Suprapubic skin (tissue), 4 donors: ENCODE measurements around the gene PGAP1. TPM values are rescaled to one million over a fixed set of nuclear protein-coding genes. Genes with fewer than 3 reads are reported as not detected.

Source experiments
- DNase-seq, 2 donors: peaks; one replicate each; pipeline ENCODE4 v3.0.0-alpha.2; 2019; ENCODE audit warnings: low spot score in 2 of 2
- H3K27ac ChIP-seq: fragments of 200-600 bp; sonication (generic); one replicate; pipeline ENCODE4 v1.5.1; 2019
- H3K27me3 ChIP-seq: fragments of 200-600 bp; sonication (generic); one replicate; pipeline ENCODE4 v1.5.1; 2019
- H3K36me3 ChIP-seq: fragments of 200-600 bp; sonication (generic); one replicate; pipeline ENCODE4 v1.5.1; 2019
- H3K4me1 ChIP-seq: fragments of 200-600 bp; sonication (generic); one replicate; pipeline ENCODE4 v1.5.1; 2019
- H3K4me3 ChIP-seq: fragments of 200-600 bp; sonication (generic); one replicate; pipeline ENCODE4 v1.5.1; 2019; ENCODE audit warnings: mild to moderate bottlenecking
- H3K9me3 ChIP-seq: fragments of 200-600 bp; sonication (generic); one replicate; pipeline ENCODE4 v1.5.1; 2019
- EP300 ChIP-seq: sonication (generic); formaldehyde crosslinking; IDR thresholded peaks from one replicate; pipeline ENCODE4 v1.6.1; 2017; ENCODE audit warnings: antibody characterized with exemption
- POLR2A ChIP-seq, 2 donors: fragments of 450-650 bp; IDR thresholded peaks; one replicate each; pipeline ENCODE4 v1.6.1; 2017; ENCODE audit warnings: antibody characterized with exemption in 2 of 2, mild to moderate bottlenecking in 2 of 2, moderate library complexity in 2 of 2
- POLR2AphosphoS5 ChIP-seq, 3 donors: sonication (generic); formaldehyde crosslinking; IDR thresholded peaks; one replicate each; pipeline ENCODE4 v1.6.1; 2017; ENCODE audit warnings: antibody characterized with exemption in 3 of 3
- WGBS: methylation state at CpG from one replicate; pipeline ENCODE4 v1.1.5; 2018; 5-methylcytosine and 5-hydroxymethylcytosine counted together
- total RNA-seq, 4 donors: library from RNA; depleted of rRNA; stranded (reverse); fragments of >200 nt; gene quantifications; one replicate each; pipeline ENCODE4 v1.1.0, GENCODE V29; 2016
- TF ChIP-seq, protein P1 (sequence below), 2 donors: fragments of 200-600 bp in 1 of 2; fragments of 450-650 bp in 1 of 2; sonication (generic) in 1 of 2; IDR thresholded peaks; one replicate each; pipeline ENCODE4 v1.5.1; 2016 to 2019; ENCODE audit warnings: antibody characterized with exemption in 2 of 2, mild to moderate bottlenecking in 1 of 2, moderate library complexity in 1 of 2

The PGAP1 gene
- total RNA-seq, 4 donors from 2014 or later: 16.8 to 84.2 (median 32.2) TPM

DNA sequence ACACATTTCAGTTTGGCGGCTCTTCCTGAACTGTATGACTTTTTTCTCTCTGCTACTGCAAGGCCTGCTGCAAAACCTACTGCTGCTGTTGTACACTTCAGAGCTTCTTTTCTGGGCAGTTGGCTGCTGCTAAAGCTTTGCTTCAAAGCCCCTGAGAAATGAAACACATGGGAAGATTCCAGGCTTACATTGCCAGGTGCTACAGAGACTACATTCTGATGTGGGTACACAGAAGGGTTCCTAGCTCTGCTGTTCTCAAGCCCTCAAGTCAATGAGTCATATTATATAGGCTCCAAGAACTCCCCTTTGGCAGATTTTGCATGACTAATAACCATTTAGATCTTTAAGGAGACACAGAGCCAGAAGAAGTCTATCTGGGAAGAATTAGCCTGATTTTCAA, 12.9 kb upstream of the PGAP1 start:
- 33% methylated on average over 1 of the region's 1 CpG for WGBS
- no peak overlapping the region for H3K4me3 ChIP-seq
- no peak for DNase-seq

DNA sequence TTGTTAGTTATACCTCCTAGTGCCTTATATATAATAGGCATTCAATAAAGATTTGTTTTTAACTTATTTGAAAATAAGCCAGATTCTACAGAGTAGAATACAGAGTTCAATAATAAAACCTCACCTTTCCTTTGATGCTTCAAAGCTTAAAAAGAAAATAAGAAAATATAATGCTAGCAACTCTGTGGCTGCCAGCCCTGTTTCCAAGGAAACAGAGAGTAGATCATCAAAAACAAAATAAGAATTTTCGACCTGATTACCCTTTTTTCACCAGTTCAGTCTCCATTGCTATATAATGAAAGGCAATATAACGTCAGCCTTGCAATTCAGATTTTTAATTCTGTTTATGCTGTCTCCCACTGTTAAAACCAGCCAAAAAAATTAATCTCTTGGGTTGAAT, 8.9 kb upstream of the PGAP1 start:
- H3K27me3 ChIP-seq: no peaks in the 10 kb centered on the region
- no peak overlapping the region for H3K4me3 ChIP-seq
- H3K9me3 ChIP-seq: no peaks in the 10 kb centered on the region
- TF ChIP-seq POLR2A (IDR thresholded peaks at IDR 0.05) (no peak), EP300 (no peak), POLR2AphosphoS5 (IDR thresholded peaks at IDR 0.05) (no peak)
- TF ChIP-seq, protein P1, sequence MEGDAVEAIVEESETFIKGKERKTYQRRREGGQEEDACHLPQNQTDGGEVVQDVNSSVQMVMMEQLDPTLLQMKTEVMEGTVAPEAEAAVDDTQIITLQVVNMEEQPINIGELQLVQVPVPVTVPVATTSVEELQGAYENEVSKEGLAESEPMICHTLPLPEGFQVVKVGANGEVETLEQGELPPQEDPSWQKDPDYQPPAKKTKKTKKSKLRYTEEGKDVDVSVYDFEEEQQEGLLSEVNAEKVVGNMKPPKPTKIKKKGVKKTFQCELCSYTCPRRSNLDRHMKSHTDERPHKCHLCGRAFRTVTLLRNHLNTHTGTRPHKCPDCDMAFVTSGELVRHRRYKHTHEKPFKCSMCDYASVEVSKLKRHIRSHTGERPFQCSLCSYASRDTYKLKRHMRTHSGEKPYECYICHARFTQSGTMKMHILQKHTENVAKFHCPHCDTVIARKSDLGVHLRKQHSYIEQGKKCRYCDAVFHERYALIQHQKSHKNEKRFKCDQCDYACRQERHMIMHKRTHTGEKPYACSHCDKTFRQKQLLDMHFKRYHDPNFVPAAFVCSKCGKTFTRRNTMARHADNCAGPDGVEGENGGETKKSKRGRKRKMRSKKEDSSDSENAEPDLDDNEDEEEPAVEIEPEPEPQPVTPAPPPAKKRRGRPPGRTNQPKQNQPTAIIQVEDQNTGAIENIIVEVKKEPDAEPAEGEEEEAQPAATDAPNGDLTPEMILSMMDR (IDR thresholded peaks at IDR 0.05): no peak
- WGBS: 64% methylated on average over 2 of the region's 2 CpGs
- no peak for DNase-seq
- no peak overlapping the region for H3K27ac ChIP-seq
- H3K4me1 ChIP-seq: peaks cover 8% of the 10 kb centered on the region
- H3K36me3 ChIP-seq: no peaks in the 10 kb centered on the region

More for the DNA sequence above, 12.9 kb upstream of the PGAP1 start:
- H3K9me3 ChIP-seq: no peaks in the 10 kb centered on the region
- H3K4me1 ChIP-seq: no peaks in the 10 kb centered on the region
- no peaks in the 10 kb centered on the region for H3K27me3 ChIP-seq
- H3K27ac ChIP-seq: no peak overlapping the region
- no peaks in the 10 kb centered on the region for H3K36me3 ChIP-seq
- TF ChIP-seq, protein P1 (IDR thresholded peaks at IDR 0.05): no peak
- TF ChIP-seq POLR2A (IDR thresholded peaks at IDR 0.05): no peak
- TF ChIP-seq EP300: no peak
- no peak for TF ChIP-seq POLR2AphosphoS5 (IDR thresholded peaks at IDR 0.05)

DNA sequence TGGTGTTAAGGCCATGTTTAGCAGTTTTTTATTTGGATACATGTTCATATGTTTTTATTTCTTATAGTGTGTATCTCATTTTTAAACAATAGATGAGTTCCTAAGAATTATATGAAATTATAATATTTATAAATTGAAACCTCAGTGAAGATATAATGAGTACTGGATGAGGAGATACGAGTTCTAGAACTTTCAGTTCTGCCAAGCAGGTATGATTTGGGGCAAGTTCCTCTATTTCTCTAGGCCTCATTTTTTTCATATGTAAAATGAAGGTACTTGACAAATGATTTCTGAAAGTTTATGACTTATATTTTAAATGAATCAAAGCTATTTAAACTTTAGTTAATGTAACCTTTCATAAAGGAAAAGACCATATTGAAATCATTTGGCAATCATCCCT, 8.2 kb upstream of the PGAP1 start:
- Histone ChIP-seq H3K36me3 (no peaks in the 10 kb centered on the region), H3K27ac (no peak overlapping the region), H3K4me3 (no peak overlapping the region), H3K4me1 (peaks cover 8% of the 10 kb centered on the region), H3K9me3 (no peaks in the 10 kb centered on the region), H3K27me3 (no peaks in the 10 kb centered on the region)
- TF ChIP-seq EP300: no peak
- no peak for DNase-seq
- 79% methylated on average over 1 of the region's 1 CpG for WGBS

DNA sequence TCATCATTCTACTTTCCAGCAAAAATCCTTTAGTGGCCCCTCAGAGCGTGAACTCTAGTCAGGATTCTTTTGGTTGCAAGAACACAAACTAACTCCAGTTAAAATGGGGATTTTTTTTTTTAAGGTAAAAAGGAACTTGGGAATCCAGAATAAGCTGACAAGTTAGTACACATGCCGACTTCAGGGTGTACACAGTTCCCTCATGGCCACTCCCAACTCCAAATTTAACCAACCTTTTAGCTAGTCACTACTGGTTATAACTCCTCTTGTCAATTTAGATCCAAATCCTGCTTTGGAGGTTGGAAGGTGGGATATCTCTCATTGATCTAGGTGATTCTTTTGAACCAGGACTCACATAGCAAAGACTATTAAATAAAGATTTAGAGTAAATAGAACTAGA, 5.0 kb upstream of the PGAP1 start:
- H3K4me3 ChIP-seq: no peak overlapping the region
- 44% methylated on average over 2 of the region's 2 CpGs for WGBS
- no peak for DNase-seq
- no peaks in the 10 kb centered on the region for H3K27me3 ChIP-seq
- H3K36me3 ChIP-seq: no peaks in the 10 kb centered on the region
- no peaks in the 10 kb centered on the region for H3K9me3 ChIP-seq
- TF ChIP-seq, protein P1 (IDR thresholded peaks at IDR 0.05): no peak
- TF ChIP-seq POLR2A (IDR thresholded peaks at IDR 0.05) (no peak), POLR2AphosphoS5 (IDR thresholded peaks at IDR 0.05) (no peak), EP300 (no peak)
- peak overlapping the region; percentile 57 for H3K27ac ChIP-seq
- peaks cover 18% of the 10 kb centered on the region for H3K4me1 ChIP-seq

DNA sequence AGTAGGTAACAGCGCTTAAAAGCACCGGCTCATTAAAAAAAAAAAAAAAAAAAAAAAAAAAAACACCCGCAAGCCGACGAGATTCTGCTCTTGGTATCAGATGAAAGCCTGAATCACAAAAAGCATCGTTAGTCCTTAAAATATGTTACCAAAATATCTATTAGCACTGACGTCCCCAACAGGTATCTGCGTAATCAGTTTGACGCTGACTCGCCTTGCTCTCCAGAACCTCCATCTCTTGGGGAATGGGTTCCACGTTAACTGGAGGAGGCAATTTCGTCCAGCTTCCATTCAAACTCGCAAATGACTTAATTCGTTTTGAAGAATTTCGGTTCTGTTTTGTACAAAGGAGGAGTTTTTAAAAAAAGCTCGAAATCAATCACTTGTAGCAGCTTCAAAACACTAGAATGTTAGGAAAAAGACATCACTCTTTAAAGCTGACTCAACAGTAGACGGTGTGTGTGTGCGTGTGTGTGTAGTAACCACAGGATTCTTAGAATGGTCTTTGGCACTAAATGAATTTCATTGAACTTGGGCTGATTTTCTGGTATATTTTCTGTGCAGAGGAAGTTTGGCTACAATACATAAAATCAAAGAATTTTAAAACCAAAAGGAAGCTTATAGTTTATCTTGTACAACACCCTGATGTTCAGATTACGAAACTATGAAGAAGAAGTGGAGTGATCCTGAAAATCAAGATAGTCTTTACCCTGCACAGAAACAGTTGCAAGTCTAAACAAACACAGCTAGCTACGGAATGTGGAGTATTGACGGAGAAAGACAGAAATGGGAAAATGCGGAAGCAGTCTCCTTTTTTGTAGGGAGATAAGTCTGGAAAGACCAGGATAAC, 1.1 kb upstream of the PGAP1 start:
- DNase-seq: no peak
- Histone ChIP-seq H3K27ac (peak overlapping the region; percentile 93), H3K27me3 (no peaks in the 10 kb centered on the region), H3K4me3 (peak overlapping the region; percentile 84), H3K4me1 (peaks cover 35% of the 10 kb centered on the region), H3K36me3 (no peaks in the 10 kb centered on the region), H3K9me3 (no peaks in the 10 kb centered on the region)
- TF ChIP-seq POLR2A (IDR thresholded peaks at IDR 0.05) (no peak), EP300 (no peak), POLR2AphosphoS5 (IDR thresholded peaks at IDR 0.05) (no peak)
- TF ChIP-seq, protein P1 (IDR thresholded peaks at IDR 0.05): no peak
- 9% methylated on average over 22 of the region's 22 CpGs for WGBS
